ENCODE measurements around the gene EHBP1L1.

EHBP1L1 gene

DNA sequence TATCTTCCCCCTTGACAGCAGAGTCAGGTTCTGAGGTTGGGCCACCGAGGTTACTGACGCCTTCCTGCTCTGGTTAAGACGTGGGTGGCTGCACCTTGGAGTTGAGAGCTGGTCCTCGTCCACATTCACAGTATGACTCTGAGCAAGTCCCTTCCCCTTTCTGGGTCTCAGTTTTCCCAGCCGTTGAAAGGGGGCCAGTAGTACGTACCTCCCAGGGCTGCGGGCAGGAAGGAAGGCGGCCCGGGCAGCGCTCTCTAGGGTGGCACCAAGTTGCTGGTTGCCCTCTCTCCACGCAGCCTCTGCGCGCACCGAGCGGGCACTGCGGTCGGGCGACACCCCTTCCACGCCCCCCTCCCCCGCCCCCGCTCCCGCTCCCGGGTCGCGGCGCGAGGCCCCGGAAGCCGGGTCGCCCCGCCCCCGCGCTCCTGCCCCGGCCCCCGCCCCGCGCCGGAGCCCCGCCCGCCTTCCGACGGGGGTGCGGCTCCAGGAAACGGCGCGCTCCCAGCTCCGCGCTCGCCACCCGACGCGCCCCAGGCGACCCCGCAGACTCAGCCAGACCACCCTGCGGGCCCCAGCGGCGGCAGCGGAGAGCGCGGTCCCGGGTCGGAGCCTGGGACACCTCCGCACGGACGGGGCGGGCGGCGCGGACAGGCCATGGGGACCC lies at the start of gene EHBP1L1:
Gene EHBP1L1 (plus strand): TSS at position 486 of the 664 bp plus-strand sequence. CDS start 250 bp downstream, outside the sequence.
- H3K4me3 ChIP-seq (replicated peaks; ENCODE audit: low read depth, low read length): peak within 1 kb of the TSS; percentile 56
- no peak for DNase-seq (ENCODE audit: extremely low read depth, low read depth)
- TF ChIP-seq CTCF (IDR thresholded peaks at IDR 0.05; ENCODE audit: low read depth, low read length, missing control alignments): no peak

DNA sequence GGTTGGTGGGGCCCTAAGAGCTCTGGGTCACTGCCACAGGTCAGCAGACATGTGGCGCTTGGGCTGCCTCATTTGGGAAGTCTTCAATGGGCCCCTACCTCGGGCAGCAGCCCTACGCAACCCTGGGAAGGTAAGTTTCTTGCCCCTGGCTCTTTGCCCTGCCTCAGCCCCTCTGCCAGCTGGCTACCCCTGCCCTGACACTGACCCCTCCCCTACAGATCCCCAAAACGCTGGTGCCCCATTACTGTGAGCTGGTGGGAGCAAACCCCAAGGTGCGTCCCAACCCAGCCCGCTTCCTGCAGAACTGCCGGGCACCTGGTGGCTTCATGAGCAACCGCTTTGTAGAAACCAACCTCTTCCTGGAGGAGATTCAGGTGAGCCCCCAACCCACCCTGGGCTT lies 49.1 kb upstream of the EHBP1L1 start:
- no peak for DNase-seq (ENCODE audit: extremely low read depth, low read depth)
- TF ChIP-seq CTCF (IDR thresholded peaks at IDR 0.05; ENCODE audit: low read depth, low read length, missing control alignments): no peak
- no peak overlapping the region for H3K4me3 ChIP-seq (replicated peaks; ENCODE audit: low read depth, low read length)

DNA sequence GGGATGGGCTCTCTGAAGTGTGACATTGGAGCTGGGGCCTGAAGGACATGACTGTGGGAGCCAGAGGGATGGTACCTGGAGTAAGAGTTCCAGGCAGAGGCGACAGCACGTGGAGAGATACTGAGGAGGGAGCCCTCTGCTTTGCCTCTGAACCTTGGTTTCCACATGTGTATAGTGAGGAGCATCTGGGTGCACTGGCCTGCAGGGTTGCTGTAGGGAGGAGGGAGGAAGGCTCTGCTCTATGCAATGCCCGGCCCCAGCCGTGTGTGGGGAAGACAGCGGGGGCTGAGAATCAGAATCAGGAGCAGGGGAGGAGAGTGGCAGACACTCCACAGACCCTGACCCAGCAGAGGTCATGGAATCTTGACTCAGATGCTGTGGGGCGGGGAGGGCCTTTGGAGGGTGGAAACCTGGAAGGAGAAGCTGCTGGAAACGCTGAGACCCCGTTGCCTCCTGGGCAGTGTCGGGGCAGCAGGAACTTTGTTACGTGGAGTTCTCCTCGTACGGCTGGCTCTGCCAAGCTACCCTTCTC lies 47.0 kb upstream of the EHBP1L1 start:
- no peak for TF ChIP-seq CTCF (IDR thresholded peaks at IDR 0.05; ENCODE audit: low read depth, low read length, missing control alignments)
- no peak for DNase-seq (ENCODE audit: extremely low read depth, low read depth)
- H3K4me3 ChIP-seq (replicated peaks; ENCODE audit: low read depth, low read length): no peak overlapping the region

DNA sequence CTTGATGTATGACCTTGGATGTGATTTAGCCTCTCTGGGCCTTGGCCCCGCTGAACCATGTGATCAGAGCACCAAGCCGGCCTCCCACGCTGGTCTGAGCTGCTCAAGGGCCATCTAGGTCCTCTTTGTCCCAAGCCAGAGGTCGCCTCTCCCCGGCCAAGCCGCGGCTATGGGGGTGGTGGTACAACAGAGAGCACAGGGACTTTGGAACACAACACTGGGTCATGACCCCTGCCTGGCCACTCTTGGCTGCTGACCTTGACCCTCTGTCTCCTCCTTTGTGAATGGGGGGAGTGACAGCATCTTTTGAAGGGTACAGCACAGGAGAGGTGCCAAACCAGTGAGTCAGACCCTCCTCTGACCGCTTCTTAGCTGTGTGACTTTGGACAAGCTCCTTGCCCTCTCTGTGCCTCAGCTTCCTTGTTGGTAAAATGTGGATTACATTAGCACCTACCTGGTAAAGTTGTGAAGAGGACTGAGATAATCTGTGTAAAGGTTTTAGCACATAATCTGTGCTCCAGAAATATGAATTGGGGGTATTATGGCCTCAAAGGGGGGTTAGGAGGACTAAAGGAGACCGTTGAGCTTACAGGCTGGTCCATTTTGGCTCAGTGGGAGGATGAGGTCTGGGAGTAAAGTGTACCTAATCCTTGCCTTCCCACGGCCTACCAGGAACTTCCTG lies 46.2 kb upstream of the EHBP1L1 start:
- DNase-seq (ENCODE audit: extremely low read depth, low read depth): no peak
- no peak for TF ChIP-seq CTCF (IDR thresholded peaks at IDR 0.05; ENCODE audit: low read depth, low read length, missing control alignments)
- no peak overlapping the region for H3K4me3 ChIP-seq (replicated peaks; ENCODE audit: low read depth, low read length)

GRCh38 chr11:65530157-65530496 lies 45.7 kb upstream of the EHBP1L1 start:
- DNase-seq (ENCODE audit: extremely low read depth, low read depth): no peak
- no peak overlapping the region for H3K4me3 ChIP-seq (replicated peaks; ENCODE audit: low read depth, low read length)
- TF ChIP-seq CTCF (IDR thresholded peaks at IDR 0.05; ENCODE audit: low read depth, low read length, missing control alignments): peak; percentile 33

GRCh38 chr11:65532388-65533064 lies 43.3 kb upstream of the EHBP1L1 start:
- no peak for DNase-seq (ENCODE audit: extremely low read depth, low read depth)
- no peak overlapping the region for H3K4me3 ChIP-seq (replicated peaks; ENCODE audit: low read depth, low read length)
- TF ChIP-seq CTCF (IDR thresholded peaks at IDR 0.05; ENCODE audit: low read depth, low read length, missing control alignments): no peak

Measured in HFF-Myc (cell line).